ENCODE measurements around the gene CEL.

Gene CEL

DNA sequence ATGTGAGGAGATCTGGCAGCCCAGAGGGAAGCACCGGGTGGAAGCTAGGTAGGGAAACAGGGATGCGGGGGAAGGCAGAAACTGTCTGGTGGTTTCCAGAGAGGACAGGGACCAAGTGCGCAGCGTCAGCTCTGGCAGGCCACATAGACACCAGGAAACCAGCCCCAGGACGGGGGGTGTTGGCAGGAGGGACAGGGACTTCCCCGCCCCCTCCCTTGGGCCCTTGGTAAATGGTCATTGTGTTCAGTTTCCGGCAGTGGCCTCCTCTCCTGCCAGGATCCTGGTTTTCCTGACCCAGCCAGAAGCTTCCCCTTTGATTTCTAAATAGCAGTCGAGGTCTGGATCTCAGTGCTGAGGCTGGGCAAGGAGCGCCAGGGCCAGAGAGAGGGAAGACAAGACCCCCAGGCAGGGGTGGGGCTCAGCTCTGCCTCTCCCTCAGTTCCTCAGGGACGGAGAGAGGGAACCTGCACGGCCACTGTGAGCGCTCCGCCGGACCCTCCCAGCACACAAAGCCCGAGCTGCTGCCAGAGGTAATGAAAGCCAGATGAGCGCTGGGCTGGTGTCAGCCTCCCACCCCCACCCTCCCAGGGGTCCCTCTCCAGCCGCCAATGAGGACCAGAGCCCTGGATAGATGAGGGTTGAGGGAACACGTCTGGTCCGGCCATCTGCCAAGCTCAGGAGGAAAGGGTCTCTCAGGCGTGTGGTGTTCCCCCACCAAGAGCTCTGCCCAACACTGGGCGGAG is 57.5 kb downstream of the CEL start:
- no peak for DNase-seq

DNA sequence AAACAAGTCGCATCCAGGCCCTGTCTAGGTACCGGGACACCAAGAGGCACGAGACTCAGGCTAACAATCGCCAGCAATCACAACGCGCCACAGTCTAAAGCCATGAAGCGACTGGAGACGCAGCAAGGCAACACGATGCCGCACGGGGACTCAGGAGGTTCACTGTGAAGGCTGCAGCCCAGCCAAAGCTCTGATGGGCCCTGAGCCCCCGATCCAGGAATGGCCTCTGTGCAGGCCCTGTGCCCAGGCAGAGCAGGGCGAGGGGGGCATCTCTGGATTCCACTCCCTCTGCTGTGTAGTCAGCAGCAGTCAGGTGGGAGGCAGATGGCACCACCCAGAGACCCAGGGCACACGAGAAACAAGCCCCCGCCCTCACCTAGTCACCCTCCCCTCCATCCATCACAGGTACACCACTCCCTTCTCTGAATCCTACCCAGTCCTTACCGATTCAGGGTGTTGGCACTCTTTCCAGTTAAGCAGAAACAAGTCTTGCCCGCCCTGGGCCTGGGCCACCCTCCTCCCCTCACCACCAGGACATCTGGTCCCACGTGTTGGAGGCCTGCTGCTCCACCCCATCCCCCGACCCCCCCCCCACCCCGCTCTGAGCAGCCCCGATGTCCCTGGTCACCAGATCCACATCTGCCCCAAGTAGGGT is 58.2 kb downstream of the CEL start:
- DNase-seq, result no peak

DNA sequence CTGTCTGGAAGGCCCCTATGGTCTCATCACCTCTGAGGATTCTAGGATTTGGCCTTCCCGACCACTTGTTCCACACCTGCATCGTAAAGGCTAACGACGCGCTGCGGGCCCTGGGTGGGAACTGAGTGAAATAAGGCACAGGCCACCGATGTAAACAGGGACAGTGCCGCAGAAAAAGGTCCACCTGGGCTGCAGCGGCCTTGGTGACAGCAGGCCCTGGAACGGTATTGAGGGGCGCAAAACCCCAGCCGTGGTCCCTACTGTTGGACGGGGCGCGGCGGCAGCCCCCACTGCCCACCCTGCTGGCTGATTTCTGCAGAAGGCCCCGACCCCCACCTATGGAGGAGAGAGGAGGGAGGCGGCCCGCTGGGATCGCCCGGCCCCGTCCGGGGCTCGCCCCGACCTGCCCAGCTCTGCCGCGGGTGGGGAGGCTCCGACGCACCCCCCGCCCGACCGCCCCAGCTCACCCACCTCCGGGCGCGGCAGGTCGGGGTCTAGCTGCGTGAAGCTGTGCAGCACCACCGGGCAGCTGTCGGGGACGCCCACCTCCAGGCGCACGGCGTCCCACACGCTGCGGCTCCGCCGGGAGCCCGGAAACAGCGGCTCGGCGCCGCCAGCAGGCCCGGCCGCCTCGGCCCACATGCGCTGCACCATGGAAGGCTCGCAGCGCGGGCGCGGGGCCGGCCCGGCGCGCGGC is 58.9 kb downstream of the CEL start:
- no peak for DNase-seq

Data from activated T-cell treated with anti-CD3 and anti-CD28 coated beads, Interleukin-2, amount 50 U/mL, for 1 hour (primary cell).